Heart right ventricle (tissue), 16 donors: ENCODE results near the gene XPO4. TPM values are rescaled to one million over a fixed set of nuclear protein-coding genes. Genes with fewer than 3 reads are reported as not detected.
A peak's percentile ranks its signal among the peaks of the same experiment; 100 is the strongest.
"Not testable (repeated sequence)": the region's sequence is repeated elsewhere in the genome, so short reads cannot be mapped to it uniquely, and the experiment has no call there.

Source experiments
- ATAC-seq, 8 donors: fragments of 200-7000 bp; cut with Tn5 transposase; one replicate each; pipeline ENCODE4 v1.9.1; 2020; ENCODE audit warnings: mild to moderate bottlenecking in 8 of 8, moderate library complexity in 8 of 8, moderate number of reproducible peaks in 1 of 8
- DNase-seq, 2 donors: peaks; one replicate each; pipeline ENCODE4 v3.0.0-alpha.2; 2020
- H3K27ac ChIP-seq, 10 donors: fragments of 200-600 bp; sonication (generic) in 2 of 10; one replicate each; pipeline versions ENCODE4 v1.5.0 to v1.8.0; 2020 to 2022; ENCODE audit warnings: mild to moderate bottlenecking in 3 of 10
- H3K27me3 ChIP-seq, 7 donors: fragments of 200-600 bp; one replicate each; pipeline ENCODE4 v1.8.0; 2021 to 2022; ENCODE audit warnings: mild to moderate bottlenecking in 2 of 7
- H3K36me3 ChIP-seq, 9 donors: fragments of 200-600 bp; sonication (generic) in 1 of 9; one replicate each; pipeline versions ENCODE4 v1.5.0 to v1.8.0; 2020 to 2022; ENCODE audit warnings: mild to moderate bottlenecking in 2 of 9
- H3K4me1 ChIP-seq, 9 donors: fragments of 200-600 bp; sonication (generic) in 1 of 9; one replicate each; pipeline versions ENCODE4 v1.5.0 to v1.8.0; 2020 to 2022; ENCODE audit warnings: mild to moderate bottlenecking in 4 of 9
- H3K4me3 ChIP-seq, 10 donors: fragments of 200-600 bp; sonication (generic) in 2 of 10; one replicate each; pipeline versions ENCODE4 v1.5.0 to v1.8.0; 2020 to 2022; ENCODE audit warnings: mild to moderate bottlenecking in 7 of 10, moderate library complexity in 2 of 10
- H3K9me3 ChIP-seq, 11 donors: fragments of 200-600 bp in 10 of 11; sonication (generic) in 2 of 11; one replicate each; pipeline versions ENCODE4 v1.5.0 to v1.8.0; 2013 to 2022; ENCODE audit warnings: mild to moderate bottlenecking in 2 of 11, control low read depth in 1 of 11, moderate library complexity in 1 of 11
- CTCF ChIP-seq, 9 donors: fragments of 200-600 bp; sonication (generic) in 2 of 9; IDR thresholded peaks; one replicate each; pipeline versions ENCODE4 v1.5.0 to v1.8.0; 2021 to 2022; ENCODE audit warnings: antibody characterized with exemption in 9 of 9, mild to moderate bottlenecking in 5 of 9, moderate library complexity in 1 of 9
- WGBS, 2 donors: extraction: QIAGEN DNeasy Blood & Tissue Kit; methylation state at CpG; one replicate each; pipeline ENCODE4 v1.1.7; 2013; ENCODE audit warnings: inconsistent platforms in 1 of 2; 5-methylcytosine and 5-hydroxymethylcytosine counted together
- intact Hi-C, 10 donors: fragments of 100-400 bp; cut with DNase I; formaldehyde crosslinking; loops; one replicate each; pipeline versions ENCODE4 v1.11.1 to v1.14.2; 2022
- polyA plus RNA-seq, 2 donors: library from polyadenylated mRNA; stranded (reverse); fragments of 200-250 nt; gene quantifications; one replicate each; pipeline ENCODE4 v1.2.3, GENCODE V29; 2013
- total RNA-seq, 10 donors: library from RNA; stranded (reverse); fragmentation: NEBNext Ultra II Directional in 3 of 10; extraction: Animal tissue kit (Norgen Biotek cat#: 25700) in 3 of 10; gene quantifications; one replicate each; pipeline versions ENCODE4 v1.2.1 to v1.2.4, GENCODE V29; 2021 to 2023
- donor health status: Arrhythmogenic right ventricular cardiomyopathy.
- donor health status: ischemic (EF 13 %, LVEDD 7.1; RV severe dilation, severe dysfunction).
- donor health status: healthy with polysubstance abuse.
- donor health status: DM: no; HTN: yes; CAD: no.
- donor health status: DM: no; HTN: no; CAD: no.
- donor health status: ischemic (EF 25% LVEDD 6.9; RV normal size, moderate dysfunction).
- donor health status: ischemic (EF 25% LVEDD 5.7; RV mildly dilated, moderate dysfunction).
- donor health status: healthy.
- donor health status: DM: yes; HTN: yes; CAD: no.
- donor health status: Ischemic cardiomyopathy.
- donor health status: ischemic (EF 35%, LVEDD 5.7; RV mildly dilated, moderate dysfunction).
- donor health status: nonischemic (EF 11% LVEDD 7.7; RV severe dilation, severe dysfunction).
- donor health status: DM: yes; HTN: yes; CAD: no.
- donor health status: PGD.
- donor health status: ischemic (EF 29% LVEDD 5.4; RV normal size, mild dysfunction).
- donor health status: nonischemic (EF 23%, LVEDD 6.1; RV moderate dilation, normal function).

The XPO4 gene
- total and polyA plus RNA-seq, 12 donors = 3.5 to 68.1 (median 37.1) TPM

DNA sequence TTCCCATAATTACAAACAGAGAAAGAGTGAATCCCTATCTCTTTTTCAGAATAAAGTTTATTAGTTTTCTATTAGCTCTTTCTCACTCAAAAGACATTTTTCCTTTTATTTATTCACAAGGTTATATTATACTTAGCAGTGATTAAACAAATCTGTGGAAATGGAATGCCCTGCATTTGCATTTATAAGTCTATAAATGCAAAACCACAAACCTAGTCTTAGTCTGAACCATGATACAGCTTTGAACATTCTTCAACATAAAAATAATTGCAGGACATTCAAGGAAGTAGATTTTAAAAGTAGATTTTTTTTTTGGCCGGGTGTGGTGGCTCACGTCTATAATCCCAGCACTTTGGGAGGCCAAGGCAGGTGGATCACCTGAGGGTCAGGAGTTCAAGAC, 8.3 kb downstream of the XPO4 start:
- H3K4me3 ChIP-seq = no peak overlapping the region
- WGBS, 2 donors = 89 to 90% methylated on average over 2 of the region's 2 CpGs
- no peak overlapping the region for H3K27ac ChIP-seq
- no peak for ATAC-seq
- intact Hi-C loops = no loop called here
- H3K9me3 ChIP-seq = no peaks in the 10 kb centered on the region
- H3K27me3 ChIP-seq = no peaks in the 10 kb centered on the region
- no peak for DNase-seq
- H3K36me3 ChIP-seq = peaks cover 0 to 18% (median 3%) of the 10 kb centered on the region in 9 donors
- H3K4me1 ChIP-seq = peaks cover 0 to 5% (median 0%) of the 10 kb centered on the region in 9 donors
- no peak for TF ChIP-seq CTCF (IDR thresholded peaks at IDR 0.05)

- Histone ChIP-seq H3K4me1 (peaks cover 0 to 5% (median 0%) of the 10 kb centered on the region in 9 donors), H3K27me3 (no peaks in the 10 kb centered on the region), H3K27ac (no peak overlapping the region), H3K4me3 (no peak overlapping the region), H3K36me3 (peaks cover 0 to 10% (median 3%) of the 10 kb centered on the region in 9 donors), H3K9me3 (no peaks in the 10 kb centered on the region)
- TF ChIP-seq CTCF (IDR thresholded peaks at IDR 0.05) = no peak
- WGBS, 2 donors = 91 to 93% methylated on average over 7 of the region's 7 CpGs
- DNase-seq (no peak), ATAC-seq (no peak)
- intact Hi-C loops = no loop called here
Measured at GRCh38 chr13:20891768-20892167, 10.8 kb downstream of the XPO4 start.

- TF ChIP-seq CTCF (IDR thresholded peaks at IDR 0.05) = no peak
- WGBS, 2 donors = 77 to 81% methylated on average over 3 of the region's 3 CpGs
- Histone ChIP-seq H3K9me3 (no peaks in the 10 kb centered on the region), H3K4me3 (no peak overlapping the region), H3K27me3 (no peaks in the 10 kb centered on the region), H3K27ac (no peak overlapping the region), H3K4me1 (peaks cover 0 to 5% (median 0%) of the 10 kb centered on the region in 9 donors), H3K36me3 (peaks cover 0 to 10% (median 3%) of the 10 kb centered on the region in 9 donors)
- intact Hi-C loops = no loop called here
- no peak for ATAC-seq
- no peak for DNase-seq
Measured at GRCh38 chr13:20891034-20891433, 11.5 kb downstream of the XPO4 start.

DNA sequence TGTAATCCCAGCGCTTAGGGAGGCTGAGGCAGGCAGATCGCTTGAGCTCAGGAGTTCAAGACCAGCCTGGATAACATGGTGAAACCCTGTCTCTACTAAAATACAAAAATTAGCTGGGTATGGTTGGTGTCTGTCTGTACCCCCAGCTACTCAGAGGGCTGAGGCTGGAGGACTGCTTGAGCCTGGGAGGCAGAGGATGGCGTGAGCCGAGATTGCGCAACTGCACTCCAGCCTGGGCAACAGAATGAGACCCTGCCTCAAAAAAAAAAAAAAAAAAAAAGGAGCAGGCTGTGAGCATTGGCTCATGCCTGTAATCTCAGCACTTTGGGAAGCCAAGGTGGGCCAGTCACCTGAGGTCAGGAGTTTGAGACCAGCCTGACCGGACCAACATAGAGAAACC, 12.0 kb downstream of the XPO4 start:
- WGBS, 2 donors = 97 to 99% methylated on average over 6 of the region's 6 CpGs
- H3K4me3 ChIP-seq, DNase-seq, H3K9me3 ChIP-seq, intact Hi-C loops, H3K4me1 ChIP-seq, H3K27ac ChIP-seq, H3K27me3 ChIP-seq, H3K36me3 ChIP-seq: not testable (repeated sequence)
- ATAC-seq = peak in 1 of 8 donors; percentile 13

DNA sequence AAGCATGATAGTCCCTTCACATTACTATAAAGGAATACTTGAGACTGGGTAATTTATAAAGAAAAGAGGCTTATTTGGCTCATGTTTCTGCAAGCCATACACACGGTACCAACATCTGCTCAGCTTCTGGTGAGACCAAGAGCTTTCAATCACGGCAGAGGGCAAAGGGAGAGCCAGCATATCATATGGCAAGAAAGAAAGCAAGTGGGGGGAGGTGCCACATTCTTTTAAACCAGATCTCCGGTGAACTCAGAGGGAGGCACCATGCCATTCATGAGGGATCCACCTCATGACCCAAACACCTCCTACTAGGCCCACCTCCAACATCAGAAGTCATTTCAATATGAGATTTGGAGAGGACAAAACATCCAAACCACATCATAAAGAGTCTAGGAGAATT, 20.3 kb downstream of the XPO4 start:
- peak overlapping the region in 2 of 10 donors; percentile 13 to 15 for H3K27ac ChIP-seq
- peaks cover 0 to under 1% (median 0%) of the 10 kb centered on the region in 11 donors for H3K9me3 ChIP-seq
- intact Hi-C loops = no loop called here
- no peak for TF ChIP-seq CTCF (IDR thresholded peaks at IDR 0.05)
- WGBS, 2 donors = 31 to 40% methylated on average over 3 of the region's 3 CpGs
- H3K36me3 ChIP-seq = no peaks in the 10 kb centered on the region
- no peak for DNase-seq
- peaks cover 0 to 32% (median 16%) of the 10 kb centered on the region in 9 donors for H3K4me1 ChIP-seq
- no peak overlapping the region for H3K4me3 ChIP-seq
- H3K27me3 ChIP-seq = no peaks in the 10 kb centered on the region
- ATAC-seq = peak in 3 of 8 donors; percentile 20 to 55 (median 29)
